Stimulated activated CD4-positive, alpha-beta T cell treated with anti-CD3 and anti-CD28 coated beads, Interleukin-1b, Interleukin-23, amount 100 ng/mL, for 48 hours (primary cell): ENCODE measurements around the gene MID1.

Experiments used
- DNase-seq: peaks from one replicate; pipeline ENCODE4 v3.0.0-alpha.2; 2020

Gene MID1

DNA sequence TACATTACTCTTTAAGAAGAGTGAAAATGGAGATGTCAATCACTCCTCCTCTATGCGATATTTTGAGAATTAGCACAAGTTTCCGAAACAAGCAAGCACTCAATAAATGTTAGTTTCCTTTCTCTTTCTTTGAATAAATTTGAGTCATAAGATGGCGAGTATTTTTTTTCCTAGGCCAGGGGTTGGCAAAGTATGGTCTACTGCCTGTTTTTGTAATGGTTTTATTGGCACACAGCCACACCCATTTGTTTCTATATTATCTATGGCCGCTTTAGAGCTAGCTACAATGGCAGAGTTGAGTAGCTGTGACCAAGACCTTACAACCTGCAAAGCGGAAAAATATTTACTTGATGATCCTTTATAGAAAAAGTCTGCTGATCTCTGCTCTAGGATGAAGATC, 139.5 kb downstream of the MID1 start:
- DNase-seq: no peak

- DNase-seq: no peak
Measured at GRCh38 chrX:10479508-10479907, 140.9 kb downstream of the MID1 start.

DNA sequence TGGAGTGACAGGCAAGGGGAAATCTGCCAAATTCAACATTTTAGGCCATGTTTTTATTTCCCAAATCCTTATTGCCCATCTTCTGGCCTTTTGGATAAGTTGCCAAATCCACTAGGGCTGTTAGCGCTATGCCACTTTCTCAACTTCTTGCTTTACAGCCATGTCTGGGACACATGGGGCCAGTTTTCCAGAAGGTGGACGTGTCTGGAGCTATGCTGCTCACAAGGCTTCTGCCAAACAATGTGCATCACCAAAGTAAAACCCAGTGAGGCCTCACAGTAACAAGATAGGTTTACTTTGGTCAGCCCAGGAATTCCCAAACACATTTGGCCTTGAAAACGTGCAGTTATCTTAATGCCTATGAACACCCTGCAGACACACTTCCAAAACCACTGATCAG, 142.9 kb downstream of the MID1 start:
- DNase-seq: no peak

GRCh38 chrX:10474913-10475568, 145.3 kb downstream of the MID1 start:
- DNase-seq: no peak

DNA sequence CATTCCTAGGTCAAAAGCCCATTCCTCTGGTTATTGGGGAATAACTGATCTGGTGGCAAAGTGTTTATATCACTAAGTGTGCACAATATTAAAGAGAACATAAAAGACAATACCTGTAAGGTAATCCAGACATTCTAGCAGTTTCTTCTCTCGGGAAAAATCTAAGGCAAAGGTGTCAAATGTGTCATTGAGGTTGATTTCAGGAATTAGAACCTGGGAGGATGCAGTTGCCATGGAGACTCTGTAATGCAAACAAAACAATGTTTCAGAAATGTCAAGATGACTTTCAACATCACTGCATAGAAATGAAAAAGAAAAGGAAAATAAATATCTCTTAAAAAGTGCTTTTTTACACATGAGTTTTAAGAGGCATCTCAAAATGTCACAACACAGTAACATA, 145.9 kb downstream of the MID1 start:
- DNase-seq: no peak

DNA sequence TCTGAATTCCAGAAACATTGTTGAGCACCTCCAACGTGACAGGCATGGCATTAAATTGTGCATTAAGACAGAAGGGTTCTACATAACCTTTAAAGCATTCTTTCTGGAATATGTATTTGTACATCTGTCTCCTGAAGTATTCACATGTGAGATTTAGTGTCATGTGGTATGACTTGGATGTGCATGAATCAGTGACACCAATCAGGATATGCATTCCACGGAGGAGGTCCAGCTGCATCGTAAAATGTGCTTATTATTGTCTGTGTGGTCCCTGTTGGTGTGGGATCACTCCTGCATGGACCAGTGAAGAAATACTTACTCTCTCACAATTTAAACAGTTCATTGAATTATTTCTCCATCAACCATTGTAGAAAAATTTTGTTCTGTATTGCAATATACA, 149.0 kb downstream of the MID1 start:
- no peak for DNase-seq

GRCh38 chrX:10470009-10470408, 150.4 kb downstream of the MID1 start:
- no peak for DNase-seq

- no peak for DNase-seq
Measured at GRCh38 chrX:10467793-10468192, 152.6 kb downstream of the MID1 start.

- DNase-seq: no peak
Measured at GRCh38 chrX:10465254-10465653, 155.1 kb downstream of the MID1 start.

DNA sequence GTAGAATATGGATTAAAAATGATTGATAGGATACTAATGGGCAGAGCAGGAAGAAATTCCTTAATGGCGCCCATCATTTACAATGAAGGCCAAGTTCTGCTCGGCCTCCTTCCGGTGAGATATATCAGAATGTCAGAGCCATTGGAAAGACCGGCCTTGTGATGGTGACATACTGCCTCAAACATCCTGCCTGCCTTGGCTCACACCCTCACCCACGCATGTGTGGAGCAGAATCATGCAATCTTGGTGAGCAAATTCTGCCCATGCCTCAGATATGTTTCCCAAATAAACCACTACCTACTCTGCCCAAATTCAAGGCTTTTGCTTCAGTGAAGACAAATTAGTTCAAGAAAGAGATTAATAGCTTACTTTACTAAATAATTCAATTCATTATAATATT, 163.3 kb downstream of the MID1 start:
- DNase-seq: no peak

DNA sequence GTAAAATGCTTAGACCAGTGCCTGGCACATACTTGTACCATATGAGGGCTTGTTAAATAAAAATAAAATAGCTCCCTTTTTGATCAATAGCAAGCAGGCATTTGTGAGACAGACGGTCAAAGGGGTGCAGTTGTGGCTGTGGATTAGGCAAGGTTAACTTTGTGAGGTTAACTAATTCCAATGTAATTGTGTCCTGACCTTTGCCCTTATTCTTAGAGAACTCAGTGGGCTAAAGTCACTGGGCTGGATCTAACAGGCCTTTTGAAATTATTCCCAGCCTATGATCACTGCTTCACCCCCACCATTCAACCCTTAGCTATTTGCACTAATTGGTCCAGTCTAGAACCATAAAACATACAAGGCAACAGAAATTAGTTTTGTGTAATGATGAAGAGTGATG, 166.4 kb downstream of the MID1 start:
- DNase-seq: no peak

- DNase-seq: no peak
Measured at GRCh38 chrX:10450959-10451355, 169.4 kb downstream of the MID1 start.

- DNase-seq: no peak
Measured at GRCh38 chrX:10450229-10450958, 170.0 kb downstream of the MID1 start.

- no peak for DNase-seq
Measured at GRCh38 chrX:10447564-10448214, 172.7 kb downstream of the MID1 start.

GRCh38 chrX:10444204-10444603, 176.2 kb downstream of the MID1 start:
- DNase-seq: no peak

DNA sequence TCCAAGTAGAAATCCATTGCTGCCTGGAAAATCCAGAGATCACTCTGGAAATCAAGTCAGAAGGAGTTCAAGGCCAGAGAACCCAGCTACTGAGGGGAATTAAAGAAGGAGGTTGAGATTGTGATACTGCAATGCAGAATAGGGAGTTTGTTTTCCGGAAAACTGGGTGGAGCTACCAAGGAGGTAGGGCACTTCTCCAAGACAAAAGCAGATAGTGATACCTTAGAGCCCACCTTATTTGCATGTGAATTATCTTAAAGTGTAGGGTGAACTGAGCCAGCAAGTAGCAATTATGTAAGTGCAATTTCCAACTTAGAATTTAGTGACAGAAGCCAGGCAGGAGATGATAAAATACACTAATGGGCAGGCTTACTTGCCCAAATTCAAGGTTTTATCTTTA, 178.9 kb downstream of the MID1 start:
- DNase-seq: no peak

DNA sequence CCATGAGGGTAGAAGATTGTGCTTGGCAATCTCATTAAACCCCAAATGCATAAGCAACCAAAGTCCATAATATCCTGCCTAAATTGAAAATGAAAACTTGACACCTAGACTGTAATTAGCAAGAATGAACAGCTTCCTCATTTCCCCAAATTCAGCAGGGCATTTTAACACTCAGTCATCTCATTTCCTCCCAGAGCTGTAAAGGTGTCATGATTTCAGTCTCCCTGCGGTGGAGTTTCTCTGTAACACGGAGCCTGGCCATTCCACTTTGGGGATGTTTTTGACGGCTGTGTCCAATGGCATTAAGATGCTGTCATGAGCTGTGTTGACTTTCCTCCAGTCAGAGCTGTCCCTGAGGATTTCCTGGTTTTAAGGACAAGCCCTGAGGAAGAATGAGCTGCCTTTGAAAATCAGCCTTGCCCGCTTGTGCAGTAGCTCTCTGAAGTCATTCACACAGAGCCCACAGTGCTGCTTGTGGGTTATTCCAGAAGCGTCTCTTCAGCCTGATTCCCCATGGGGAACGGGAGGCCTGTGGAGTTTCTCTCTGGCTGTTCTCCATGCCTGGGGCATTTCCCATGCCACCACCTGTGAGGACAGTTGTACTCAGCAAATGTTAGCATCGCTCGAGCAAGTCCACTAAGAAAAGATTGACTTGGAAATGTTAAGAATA, 187.0 kb downstream of the MID1 start:
- DNase-seq: no peak

- no peak for DNase-seq
Measured at GRCh38 chrX:10429908-10430307, 190.5 kb downstream of the MID1 start.

- no peak for DNase-seq
Measured at GRCh38 chrX:10427249-10427648, 193.1 kb downstream of the MID1 start.

- no peak for DNase-seq
Measured at GRCh38 chrX:10423716-10424115, 196.7 kb downstream of the MID1 start.

DNA sequence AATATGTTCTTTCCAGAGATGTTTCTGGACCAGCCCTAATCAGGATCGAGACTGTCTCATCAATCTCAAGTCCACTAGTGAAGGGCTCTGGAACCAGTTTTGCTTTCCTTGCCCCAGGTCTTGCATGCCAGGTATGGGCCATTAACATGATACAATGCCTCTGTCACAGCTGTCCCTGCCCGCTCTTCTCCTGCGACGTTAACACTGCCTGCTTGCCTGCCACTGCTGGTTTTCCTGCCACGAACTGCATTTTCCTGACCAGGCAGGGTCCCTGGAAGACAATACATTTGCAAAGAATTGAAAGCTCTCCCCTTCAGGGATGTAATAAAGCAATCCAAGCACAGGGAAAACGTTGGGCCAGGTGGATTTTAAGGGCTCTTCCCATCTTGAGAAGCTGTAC, 200.3 kb downstream of the MID1 start:
- DNase-seq: no peak

- DNase-seq: no peak
Measured at GRCh38 chrX:10416424-10416823, 204.0 kb downstream of the MID1 start.

GRCh38 chrX:10415306-10416001, 204.9 kb downstream of the MID1 start:
- no peak for DNase-seq
